ENCODE results near the gene CRYL1. TPM values are rescaled to one million over a fixed set of nuclear protein-coding genes. Genes with fewer than 3 reads are reported as not detected.

The CRYL1 gene
- total and polyA plus RNA-seq, 2 of the 13 experiments (the other 11 are each of a cell fraction or from before 2014, with no cell fraction given), result 57.2 to 115 TPM

GRCh38 chr13:20431080-20431479, 94.6 kb downstream of the CRYL1 start:
- WGBS (ENCODE audit: low lambda C conversion rate), result 94% methylated on average over 11 of the region's 16 CpGs
- DNase-seq (ENCODE audit: low spot score), result no peak
- no peaks in the 10 kb centered on the region for H3K4me1 ChIP-seq (ENCODE audit: insufficient read depth, low read length)
- H2AFZ ChIP-seq (ENCODE audit: low read length), result no peak overlapping the region
- POLR2A ChIA-PET, result no interaction called here
- TF ChIP-seq ZNF503 (CRISPR knock-in tag; IDR thresholded peaks at IDR 0.05) (no peak), IKZF1 (IDR thresholded peaks at IDR 0.05) (no peak), AKNA (CRISPR knock-in tag; IDR thresholded peaks at IDR 0.05; ENCODE audit: borderline replicate concordance) (no peak), ZNF770 (CRISPR knock-in tag; IDR thresholded peaks at IDR 0.05) (no peak), ZNF552 (CRISPR knock-in tag; IDR thresholded peaks at IDR 0.05; ENCODE audit: borderline replicate concordance) (no peak), ZNF605 (CRISPR knock-in tag; IDR thresholded peaks at IDR 0.05) (no peak), ARNTL (CRISPR knock-in tag; IDR thresholded peaks at IDR 0.05) (no peak)
- ATAC-seq, result no peak
- CTCF ChIA-PET (ENCODE audit: low intra/inter-chr PET ratio, low total read pairs), result no interaction called here
- no peak overlapping the region for H3K4me2 ChIP-seq (ENCODE audit: low read depth, low read length)
- peaks cover 3 to 25% of the 10 kb centered on the region in 2 experiments; a peak in 3 of 5 replicates for H3K36me3 ChIP-seq (replicated peaks in 1 of 2; ENCODE audit: control insufficient read depth in 1 of 2, insufficient read depth in 2 of 2, low read length in 2 of 2)
- no peaks in the 10 kb centered on the region for H3K79me2 ChIP-seq (ENCODE audit: insufficient read depth, low read length)
- in situ Hi-C loops (cut with HindIII; ENCODE audit: extremely low pct_ligation_motif_present, low pct_unique_long_range_greater_than_20kb) (no loop called here), intact Hi-C loops (cut with micrococcal nuclease; ENCODE audit: unreplicated experiment) (no loop called here)
- no peak overlapping the region for H3K4me3 ChIP-seq (replicated peaks in 1 of 3; ENCODE audit: insufficient read depth in 1 of 3, low read depth in 2 of 3, low read length in 3 of 3)
- H4K20me1 ChIP-seq (ENCODE audit: insufficient read depth, low read length), result no peaks in the 10 kb centered on the region
- no peak overlapping the region for H3K27ac ChIP-seq (ENCODE audit: extremely low read length, insufficient read depth, low read length)
- BruUV-seq (replicated peaks), result no TSS peak
- H3K9ac ChIP-seq (ENCODE audit: insufficient read depth, low read depth, low read length), result no peak overlapping the region
- H3K9me3 ChIP-seq (ENCODE audit: low read length), result no peaks in the 10 kb centered on the region
- H3K27me3 ChIP-seq (ENCODE audit: control insufficient read depth in 1 of 2, insufficient read depth in 2 of 2, low read length in 2 of 2), result no peaks in the 10 kb centered on the region
- no peak for FAIRE-seq

Data from HepG2 (cell line).